Measurements from ENCODE around the gene MUC5AC.
A peak's percentile ranks its signal among the peaks of the same experiment; 100 is the strongest.
"Not testable (repeated sequence)": the region's sequence is repeated elsewhere in the genome, so short reads cannot be mapped to it uniquely, and the experiment has no call there.

The MUC5AC gene

DNA sequence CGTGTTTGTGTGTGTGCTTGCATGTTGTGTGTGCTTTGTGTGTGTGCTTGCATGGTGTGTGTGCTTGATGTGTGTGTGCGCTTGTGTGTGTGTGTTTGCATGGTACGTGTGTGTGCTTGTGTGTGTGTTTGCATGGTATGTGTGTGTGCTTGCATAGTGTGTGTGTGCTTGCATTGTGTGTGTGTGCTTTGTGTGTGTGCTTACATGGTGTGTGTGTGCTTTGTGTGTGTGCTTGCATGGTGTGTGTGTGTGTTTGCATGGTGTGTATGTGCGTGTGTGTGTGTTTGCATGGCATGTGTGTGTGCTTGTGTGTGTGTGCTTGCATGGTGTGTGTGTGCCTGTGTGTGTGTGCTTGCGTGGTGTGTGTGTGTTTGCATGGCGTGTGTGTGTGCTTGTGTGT, 10.0 kb upstream of the MUC5AC start:
- DNase-seq (ENCODE audit: low read depth) = no peak

GRCh38 chr11:1148752-1149180, 9.0 kb upstream of the MUC5AC start:
- DNase-seq (ENCODE audit: low read depth) = no peak

DNA sequence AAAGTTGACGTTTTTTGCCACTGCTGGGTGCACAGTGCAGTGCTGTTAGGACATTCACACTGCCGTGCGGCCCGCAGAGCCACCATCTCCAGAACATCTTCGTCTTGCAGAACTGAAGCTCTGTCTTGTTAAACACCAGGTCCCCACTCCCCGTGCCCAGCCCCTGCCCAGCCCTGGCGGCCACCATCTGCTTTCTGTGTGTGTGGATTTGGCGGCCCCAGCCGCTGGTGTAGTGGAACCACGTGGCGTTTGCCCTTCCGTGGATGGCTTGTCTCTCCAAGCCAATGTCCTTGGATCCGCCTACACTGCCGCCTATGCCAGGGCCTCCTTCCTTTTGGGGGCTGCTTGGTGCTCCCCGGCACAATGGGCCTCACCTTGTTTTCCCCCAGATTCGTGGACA, 8.2 kb upstream of the MUC5AC start:
- DNase-seq (ENCODE audit: low read depth) = no peak

- DNase-seq (ENCODE audit: low read depth) = no peak
Observed at GRCh38 chr11:1150116-1150515, 7.6 kb upstream of the MUC5AC start.

- DNase-seq (ENCODE audit: low read depth) = peak; percentile 42
Observed at GRCh38 chr11:1150769-1151365, 6.9 kb upstream of the MUC5AC start.

- no peak for DNase-seq (ENCODE audit: low read depth)
Observed at GRCh38 chr11:1151366-1152315, 6.1 kb upstream of the MUC5AC start.

GRCh38 chr11:1152316-1153104, 5.2 kb upstream of the MUC5AC start:
- DNase-seq (ENCODE audit: low read depth) = peak; percentile 57

DNA sequence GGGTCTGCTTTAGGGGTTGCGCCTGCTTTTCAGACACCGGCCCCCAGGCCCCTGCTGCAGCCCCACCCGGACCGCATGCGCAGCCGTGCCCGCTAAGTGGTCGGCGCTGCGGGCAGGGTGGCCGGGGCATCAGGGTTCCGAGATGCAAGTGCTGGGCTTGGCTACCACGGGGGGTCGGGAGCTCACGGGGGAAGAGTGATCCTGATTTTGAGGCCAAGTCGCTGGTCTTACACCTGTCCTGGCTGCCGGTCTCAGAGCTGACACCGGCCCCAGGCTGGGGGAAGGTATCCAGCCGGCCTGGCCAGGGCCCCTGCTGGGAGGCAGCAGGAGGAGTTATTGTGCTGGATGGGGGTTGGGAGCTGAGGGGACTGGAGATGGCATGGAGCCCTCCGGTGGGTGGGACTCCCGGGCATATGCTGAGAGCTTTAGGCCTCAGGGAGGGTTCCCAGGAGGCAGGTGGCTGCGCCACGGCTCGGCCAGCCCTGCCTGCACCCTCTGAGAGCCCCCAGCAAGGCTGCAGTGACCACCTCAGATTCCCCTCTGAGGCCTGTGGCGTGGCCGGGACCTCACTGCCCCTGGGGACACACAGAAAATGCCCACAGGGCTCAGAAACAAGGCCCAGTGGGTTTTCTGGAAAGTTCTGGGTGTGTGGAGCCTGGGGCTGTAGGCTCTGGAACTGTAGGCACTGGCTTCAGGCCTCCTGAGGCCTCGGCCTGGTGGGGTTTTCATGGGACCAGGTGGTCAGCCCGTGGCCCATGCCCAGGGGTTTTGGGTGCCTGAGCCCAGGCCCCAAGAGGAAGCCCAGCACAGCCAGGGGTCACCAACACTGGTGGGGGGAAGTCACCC, 4.4 kb upstream of the MUC5AC start:
- no peak for DNase-seq (ENCODE audit: low read depth)

GRCh38 chr11:1153951-1154493, 3.7 kb upstream of the MUC5AC start:
- peak; percentile 93 for DNase-seq (ENCODE audit: low read depth)

DNA sequence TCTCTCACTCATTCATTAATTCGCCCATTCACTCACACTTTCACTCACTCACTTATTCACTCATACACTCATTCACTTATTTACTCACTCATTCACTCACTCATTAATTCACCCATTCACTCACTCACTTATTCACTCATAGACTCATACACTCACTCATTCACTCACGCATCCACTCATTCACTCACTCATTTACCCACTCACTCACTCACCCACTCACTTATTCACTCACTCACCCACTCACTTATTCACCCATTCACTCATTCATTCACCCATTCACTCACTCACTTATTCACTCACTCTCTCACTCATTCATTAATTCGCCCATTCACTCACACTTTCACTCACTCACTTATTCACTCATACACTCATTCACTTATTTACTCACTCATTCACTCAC, 3.1 kb upstream of the MUC5AC start:
- DNase-seq (ENCODE audit: low read depth) = not testable (repeated sequence)

- no peak for DNase-seq (ENCODE audit: low read depth)
Observed at GRCh38 chr11:1155274-1155693, 2.5 kb upstream of the MUC5AC start.

DNA sequence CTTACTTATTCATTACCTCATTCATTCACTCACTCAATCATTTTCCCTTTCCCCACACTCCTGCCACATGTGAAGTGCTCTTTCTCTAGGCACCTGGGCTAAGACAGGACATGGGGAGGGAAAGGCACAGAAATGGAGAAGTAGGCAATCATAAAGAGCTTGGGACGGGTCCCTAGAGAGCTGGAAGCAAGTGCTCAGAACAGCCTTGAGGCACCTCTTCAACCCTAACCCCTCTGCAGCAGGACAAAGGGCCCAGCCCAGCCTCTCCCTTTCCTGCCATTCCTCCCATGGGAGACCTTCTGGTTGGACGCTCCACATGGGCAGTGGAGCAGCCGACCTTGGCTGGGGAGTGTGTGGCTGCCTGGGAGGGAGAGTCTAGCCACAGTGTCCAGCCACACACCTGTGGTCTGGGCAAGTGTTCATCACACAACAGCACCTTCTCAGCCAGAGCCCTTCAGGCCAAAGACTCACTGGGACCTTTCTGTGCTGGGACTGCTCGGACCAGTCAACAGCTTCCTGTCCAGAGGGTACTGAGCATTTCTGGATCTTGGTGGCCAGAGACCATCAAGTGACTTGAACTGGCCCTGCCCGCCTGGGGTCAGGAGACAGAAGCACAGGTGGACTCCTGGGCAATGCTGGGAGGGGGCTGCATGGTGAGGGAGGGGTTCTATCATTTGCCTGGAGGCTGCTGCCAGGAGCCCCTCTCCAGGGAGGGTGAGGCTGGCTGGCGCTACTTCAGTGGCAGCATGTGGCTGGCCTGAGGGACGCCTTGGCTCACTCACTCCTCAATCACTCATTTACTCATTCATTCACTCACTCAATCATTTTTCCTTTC, 1.0 kb upstream of the MUC5AC start:
- no peak for DNase-seq (ENCODE audit: low read depth)

DNA sequence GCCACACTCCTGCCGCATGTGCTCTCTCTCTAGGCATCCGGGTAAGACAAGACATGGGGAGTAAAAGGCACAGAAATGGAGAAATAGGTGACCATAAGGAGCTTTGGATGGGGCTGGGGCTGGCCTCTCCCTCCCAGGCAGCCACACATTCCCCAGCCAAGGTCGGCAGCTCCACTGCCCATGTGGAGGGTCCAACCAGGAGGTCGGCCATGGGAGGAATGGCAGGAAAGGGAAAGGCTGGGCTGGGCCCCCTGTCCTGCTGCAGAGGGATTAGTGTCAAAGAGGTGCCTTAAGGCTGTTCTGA, 460 bp upstream of the MUC5AC start:
- no peak for DNase-seq (ENCODE audit: low read depth)

DNA sequence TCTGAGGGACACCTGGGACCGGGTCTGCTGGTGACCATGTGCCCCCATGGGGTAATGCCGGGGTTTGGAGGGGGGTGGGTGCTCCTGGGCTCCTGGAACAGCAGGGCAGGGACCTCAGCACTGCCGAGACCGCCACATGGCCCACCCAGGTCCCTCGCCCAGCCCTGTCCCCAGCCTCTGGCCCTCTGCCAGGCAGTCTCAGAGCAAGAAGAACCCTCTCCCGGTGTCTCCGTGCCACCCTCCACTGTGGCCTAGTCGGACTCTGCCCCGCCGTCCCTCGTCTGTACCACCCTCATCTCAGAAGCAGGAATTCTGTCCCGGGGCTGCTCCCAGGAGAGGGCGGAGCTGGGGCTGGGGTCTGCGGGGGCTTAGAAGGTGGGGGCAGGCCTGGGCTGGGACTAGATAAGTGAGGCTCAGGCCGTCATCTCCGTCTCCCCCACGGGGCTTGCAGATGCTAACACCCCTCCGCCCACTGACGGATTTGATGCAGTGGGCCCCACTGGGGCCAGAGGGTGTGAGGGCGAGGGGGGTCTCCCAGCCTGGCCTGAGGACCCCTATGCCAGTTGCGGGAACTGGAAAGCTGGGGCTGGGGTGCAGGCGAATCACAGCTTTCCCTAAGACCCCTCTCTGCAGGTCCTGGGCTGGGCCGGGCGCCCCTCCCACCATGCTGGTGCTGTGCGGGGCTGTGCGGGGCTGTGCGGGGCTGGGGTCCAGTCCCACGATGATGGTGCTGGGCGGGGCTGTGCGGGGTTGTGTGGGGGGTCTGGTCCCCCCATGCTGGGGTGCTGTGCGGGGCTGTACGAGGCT, 1.1 kb downstream of the MUC5AC start:
- no peak for DNase-seq (ENCODE audit: low read depth)

GRCh38 chr11:1159488-1160220, 1.9 kb downstream of the MUC5AC start:
- not testable (repeated sequence) for DNase-seq (ENCODE audit: low read depth)

- no peak for DNase-seq (ENCODE audit: low read depth)
Observed at GRCh38 chr11:1160231-1161101, 2.7 kb downstream of the MUC5AC start.

DNA sequence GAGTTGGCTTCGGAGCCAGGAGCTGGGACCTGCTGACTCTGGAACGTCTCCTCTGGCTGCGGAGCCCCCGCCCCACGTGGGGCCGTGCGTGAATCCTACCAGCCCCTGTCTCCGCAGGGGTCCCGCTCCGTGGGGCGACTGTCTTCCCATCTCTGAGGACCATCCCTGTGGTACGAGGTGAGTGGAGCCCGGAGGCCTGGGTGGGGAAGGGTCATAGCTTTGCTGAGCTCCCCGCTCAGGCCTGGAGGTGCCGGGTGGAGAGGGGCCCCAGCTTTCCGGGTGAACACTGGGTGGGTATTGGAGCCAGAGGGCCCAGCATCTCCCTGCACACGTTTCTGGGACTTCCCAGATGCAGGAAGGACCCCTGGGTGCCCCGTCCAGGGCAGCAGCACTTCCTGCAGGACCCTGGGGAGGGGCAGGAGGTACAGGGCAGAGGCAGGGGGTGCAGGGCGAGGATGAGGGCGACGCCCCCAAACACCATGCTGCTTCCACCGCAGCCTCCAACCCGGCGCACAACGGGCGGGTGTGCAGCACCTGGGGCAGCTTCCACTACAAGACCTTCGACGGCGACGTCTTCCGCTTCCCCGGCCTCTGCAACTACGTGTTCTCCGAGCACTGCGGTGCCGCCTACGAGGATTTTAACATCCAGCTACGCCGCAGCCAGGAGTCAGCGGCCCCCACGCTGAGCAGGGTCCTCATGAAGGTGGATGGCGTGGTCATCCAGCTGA, 3.8 kb downstream of the MUC5AC start:
- DNase-seq (ENCODE audit: low read depth) = no peak

DNA sequence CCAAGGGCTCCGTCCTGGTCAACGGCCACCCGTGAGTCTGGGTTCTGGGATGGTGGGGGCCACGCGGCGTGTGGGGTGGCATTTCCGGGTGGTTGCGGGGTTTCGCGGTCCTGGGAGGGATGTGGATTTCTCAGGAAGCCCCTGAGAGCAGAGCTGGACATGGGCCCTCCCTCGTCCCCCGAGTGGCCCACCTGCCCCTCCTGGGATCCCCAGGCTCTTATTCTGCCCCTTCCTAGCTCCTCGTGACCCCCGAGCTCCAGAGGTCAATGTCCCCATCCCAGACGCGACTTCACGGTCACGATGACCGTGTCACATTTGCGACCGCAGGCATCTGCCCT, 4.4 kb downstream of the MUC5AC start:
- no peak for DNase-seq (ENCODE audit: low read depth)

Data from amniotic epithelial cell (primary cell).